Midbrain (tissue), 1 donor: Measurements from ENCODE around the gene CADPS2.

Experiments
- DNase-seq: peaks from one replicate; lab custom pipeline; 2025; lab: John Stamatoyannopoulos, UW

CADPS2 gene

GRCh38 chr7:122310119-122311021, 575.9 kb downstream of the CADPS2 start:
- DNase-seq: no peak

GRCh38 chr7:122309421-122309820, 576.8 kb downstream of the CADPS2 start:
- no peak for DNase-seq

GRCh38 chr7:122307228-122307621, 579.0 kb downstream of the CADPS2 start:
- no peak for DNase-seq

- no peak for DNase-seq
Observed at GRCh38 chr7:122306320-122307227, 579.7 kb downstream of the CADPS2 start.

GRCh38 chr7:122305475-122306319, 580.6 kb downstream of the CADPS2 start:
- DNase-seq: no peak

GRCh38 chr7:122304996-122305421, 581.3 kb downstream of the CADPS2 start:
- DNase-seq: no peak

- no peak for DNase-seq
Observed at GRCh38 chr7:122304319-122304975, 581.8 kb downstream of the CADPS2 start, which contains the start of gene FEZF1. TSS of gene FEZF1 (minus strand) at chr7:122304750. CDS start at chr7:122304437, 313 bp downstream.

- DNase-seq: no peak
Observed at GRCh38 chr7:122303531-122304318, 582.5 kb downstream of the CADPS2 start.

GRCh38 chr7:122302761-122303530, 583.3 kb downstream of the CADPS2 start:
- no peak for DNase-seq

- no peak for DNase-seq
Observed at GRCh38 chr7:122301858-122302760, 584.2 kb downstream of the CADPS2 start.

GRCh38 chr7:122300956-122301833, 585.1 kb downstream of the CADPS2 start:
- no peak for DNase-seq

- no peak for DNase-seq
Observed at GRCh38 chr7:122300211-122300932, 585.9 kb downstream of the CADPS2 start.

GRCh38 chr7:122299624-122300210, 586.5 kb downstream of the CADPS2 start:
- DNase-seq: no peak

GRCh38 chr7:122298618-122299017, 587.6 kb downstream of the CADPS2 start:
- no peak for DNase-seq

GRCh38 chr7:122298131-122298530, 588.1 kb downstream of the CADPS2 start:
- no peak for DNase-seq

GRCh38 chr7:122291189-122291588, 595.1 kb downstream of the CADPS2 start:
- DNase-seq: no peak
